Spleen (tissue), 11 donors: Measurements from ENCODE around the gene RGL1. TPM values are rescaled to one million over a fixed set of nuclear protein-coding genes. Genes with fewer than 3 reads are reported as not detected.
A peak's percentile ranks its signal among the peaks of the same experiment; 100 is the strongest.

Experiments used
- DNase-seq: peaks from one replicate; pipeline ENCODE4 v3.0.0-alpha.2; 2020
- H3K27ac ChIP-seq, 8 donors: fragments of 200-600 bp; sonication (generic) in 7 of 8; 1 replicate in 4 of 8; 2 replicates in 4 of 8; pipeline versions ENCODE4 v1.5.0 to v1.8.0; 2016 to 2021; ENCODE audit warnings: inconsistent platforms in 4 of 8, mild to moderate bottlenecking in 4 of 8, moderate library complexity in 1 of 8
- H3K27me3 ChIP-seq, 7 donors: fragments of 200-600 bp; sonication (generic) in 6 of 7; replicated peaks in 1 of 7; 1 replicate in 4 of 7; 2 replicates in 3 of 7; pipeline versions ENCODE4 v1.5.0 to v1.8.0; 2016 to 2021; ENCODE audit warnings: inconsistent platforms in 3 of 7, mild to moderate bottlenecking in 1 of 7
- H3K36me3 ChIP-seq, 6 donors: fragments of 200-600 bp; sonication (generic) in 5 of 6; 1 replicate in 4 of 6; 2 replicates in 2 of 6; pipeline versions ENCODE4 v1.5.0 to v1.8.0; 2016 to 2021; ENCODE audit warnings: inconsistent platforms in 2 of 6
- H3K4me1 ChIP-seq, 6 donors: fragments of 200-600 bp; sonication (generic) in 5 of 6; 1 replicate in 3 of 6; 2 replicates in 3 of 6; pipeline versions ENCODE4 v1.5.0 to v1.8.0; 2016 to 2021; ENCODE audit warnings: inconsistent platforms in 3 of 6
- H3K4me3 ChIP-seq, 8 donors: fragments of 200-600 bp; sonication (generic) in 7 of 8; 1 replicate in 4 of 8; 2 replicates in 4 of 8; pipeline versions ENCODE4 v1.5.0 to v1.8.0; 2016 to 2021; ENCODE audit warnings: inconsistent platforms in 4 of 8, mild to moderate bottlenecking in 4 of 8, moderate library complexity in 2 of 8
- H3K9me3 ChIP-seq, 8 donors: fragments of 200-600 bp; sonication (generic) in 7 of 8; 1 replicate in 4 of 8; 2 replicates in 4 of 8; pipeline versions ENCODE4 v1.5.0 to v1.8.0; 2016 to 2021; ENCODE audit warnings: inconsistent platforms in 4 of 8
- POLR2A ChIP-seq, 3 donors: fragments of 450-650 bp; IDR thresholded peaks; one replicate each; pipeline ENCODE4 v1.5.1; 2017; ENCODE audit warnings: antibody characterized with exemption in 3 of 3, mild to moderate bottlenecking in 1 of 3
- POLR2AphosphoS5 ChIP-seq, 3 donors: sonication (generic); formaldehyde crosslinking; IDR thresholded peaks; one replicate each; pipeline ENCODE4 v1.5.1; 2017; ENCODE audit warnings: antibody characterized with exemption in 3 of 3
- WGBS, 5 donors: extraction: QIAGEN DNeasy Blood & Tissue Kit in 3 of 5; methylation state at CpG; one replicate each; pipeline versions ENCODE4 v1.1.5 to v1.1.7; 2013 to 2018; 5-methylcytosine and 5-hydroxymethylcytosine counted together
- intact Hi-C: fragments of 100-400 bp; cut with DNase I; formaldehyde crosslinking; loops from one replicate; pipeline ENCODE4 v1.15.0; 2023; ENCODE audit warnings: low total_unique reads
- polyA plus RNA-seq, 3 donors: library from polyadenylated mRNA; stranded (reverse); fragments of 200-250 nt; gene quantifications; one replicate each; pipeline ENCODE4 v1.2.1, GENCODE V29; 2013
- total RNA-seq, 7 donors: library from RNA; depleted of rRNA in 3 of 7; stranded (reverse); fragments of >200 nt in 3 of 7; fragmentation: NEBNext Ultra II Directional in 4 of 7; extraction: Animal tissue kit (Norgen Biotek cat#: 25700) in 4 of 7; gene quantifications; one replicate each; pipeline versions ENCODE4 v1.1.0 to v1.2.1, GENCODE V29; 2016 to 2021
- TF ChIP-seq, protein P1 (sequence below), 11 experiments: fragments of 200-600 bp in 7 of 11; fragments of 450-650 bp in 4 of 11; sonication (generic) in 4 of 11; IDR thresholded peaks in 8 of 11; conservative IDR thresholded peaks in 3 of 11; 1 replicate in 7 of 11; 2 replicates in 4 of 11; pipeline versions ENCODE4 v1.4.0 to v1.8.0; 2016 to 2021; ENCODE audit warnings: antibody characterized with exemption in 11 of 11, inconsistent platforms in 4 of 11, mild to moderate bottlenecking in 1 of 11
- donor health status: healthy with polysubstance abuse.
- donor health status: DM: no; HTN: no; CAD: no; lungs with moderate emphysema.
- donor health status: DM: no; HTN: no; CAD: no.
- donor health status: Bipolar disorder and iron deficiency.
- donor health status: healthy.
- donor health status: DM: no; HTN: no; CAD: no.
- donor health status: DM: yes; HTN: yes; CAD: no.

RGL1 gene
- total and polyA plus RNA-seq, 10 donors = 14.3 to 126 (median 71.4) TPM

DNA sequence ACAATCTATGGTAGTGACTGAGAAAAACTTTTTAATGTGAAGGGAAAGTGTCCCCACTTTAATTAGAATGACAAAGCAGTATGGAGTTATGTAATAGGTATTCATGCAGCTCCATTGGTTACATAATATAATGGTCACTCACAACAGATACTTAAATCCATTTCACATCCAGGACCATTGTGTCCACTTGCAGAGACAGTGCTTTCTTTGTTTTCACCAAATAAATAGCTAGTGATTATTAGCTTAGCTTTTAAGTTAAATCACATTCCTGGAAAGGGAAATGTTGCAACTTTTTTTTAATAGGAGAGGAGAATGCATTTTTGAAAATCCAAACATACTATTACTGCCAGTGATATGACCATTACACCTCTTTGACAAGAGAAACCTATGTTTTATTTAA is 22.9 kb downstream of the RGL1 start:
- no peaks in the 10 kb centered on the region for H3K9me3 ChIP-seq
- intact Hi-C loops = no loop called here
- no peaks in the 10 kb centered on the region for H3K27me3 ChIP-seq
- TF ChIP-seq, protein P1, sequence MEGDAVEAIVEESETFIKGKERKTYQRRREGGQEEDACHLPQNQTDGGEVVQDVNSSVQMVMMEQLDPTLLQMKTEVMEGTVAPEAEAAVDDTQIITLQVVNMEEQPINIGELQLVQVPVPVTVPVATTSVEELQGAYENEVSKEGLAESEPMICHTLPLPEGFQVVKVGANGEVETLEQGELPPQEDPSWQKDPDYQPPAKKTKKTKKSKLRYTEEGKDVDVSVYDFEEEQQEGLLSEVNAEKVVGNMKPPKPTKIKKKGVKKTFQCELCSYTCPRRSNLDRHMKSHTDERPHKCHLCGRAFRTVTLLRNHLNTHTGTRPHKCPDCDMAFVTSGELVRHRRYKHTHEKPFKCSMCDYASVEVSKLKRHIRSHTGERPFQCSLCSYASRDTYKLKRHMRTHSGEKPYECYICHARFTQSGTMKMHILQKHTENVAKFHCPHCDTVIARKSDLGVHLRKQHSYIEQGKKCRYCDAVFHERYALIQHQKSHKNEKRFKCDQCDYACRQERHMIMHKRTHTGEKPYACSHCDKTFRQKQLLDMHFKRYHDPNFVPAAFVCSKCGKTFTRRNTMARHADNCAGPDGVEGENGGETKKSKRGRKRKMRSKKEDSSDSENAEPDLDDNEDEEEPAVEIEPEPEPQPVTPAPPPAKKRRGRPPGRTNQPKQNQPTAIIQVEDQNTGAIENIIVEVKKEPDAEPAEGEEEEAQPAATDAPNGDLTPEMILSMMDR (IDR thresholded peaks at IDR 0.05 in 8 of 11, conservative IDR thresholded peaks at IDR 0.05 in 3 of 11) = no peak
- TF ChIP-seq POLR2A (IDR thresholded peaks at IDR 0.05) (no peak), POLR2AphosphoS5 (IDR thresholded peaks at IDR 0.05) (no peak)
- H3K36me3 ChIP-seq = no peaks in the 10 kb centered on the region
- no peak overlapping the region for H3K4me3 ChIP-seq
- peaks cover 0 to 42% (median 5%) of the 10 kb centered on the region in 6 donors for H3K4me1 ChIP-seq
- peak overlapping the region in 3 of 8 donors; percentile 7 to 26 (median 8) for H3K27ac ChIP-seq
- no peak for DNase-seq

GRCh38 chr1:183830389-183830788 is 25.5 kb downstream of the RGL1 start:
- WGBS, 5 donors = 71 to 86% (median 81%) methylated on average over 1 of the region's 1 CpG
- no peak overlapping the region for H3K27ac ChIP-seq
- H3K9me3 ChIP-seq = no peaks in the 10 kb centered on the region
- intact Hi-C loops = no loop called here
- no peak for DNase-seq
- H3K27me3 ChIP-seq = no peaks in the 10 kb centered on the region
- no peak overlapping the region for H3K4me3 ChIP-seq
- TF ChIP-seq POLR2AphosphoS5 (IDR thresholded peaks at IDR 0.05) (no peak), POLR2A (IDR thresholded peaks at IDR 0.05) (no peak)
- TF ChIP-seq, protein P1 (IDR thresholded peaks at IDR 0.05 in 8 of 11, conservative IDR thresholded peaks at IDR 0.05 in 3 of 11) = no peak
- no peaks in the 10 kb centered on the region for H3K36me3 ChIP-seq
- H3K4me1 ChIP-seq = peaks cover 0 to 49% (median 10%) of the 10 kb centered on the region in 6 donors

- Histone ChIP-seq H3K9me3 (no peaks in the 10 kb centered on the region), H3K36me3 (no peaks in the 10 kb centered on the region), H3K27me3 (no peaks in the 10 kb centered on the region), H3K27ac (peak overlapping the region in 1 of 8 donors; percentile 20), H3K4me3 (no peak overlapping the region), H3K4me1 (peaks cover 0 to 43% (median 10%) of the 10 kb centered on the region in 6 donors)
- TF ChIP-seq, protein P1 (IDR thresholded peaks at IDR 0.05 in 8 of 11, conservative IDR thresholded peaks at IDR 0.05 in 3 of 11) = no peak
- no peak for TF ChIP-seq POLR2A (IDR thresholded peaks at IDR 0.05)
- TF ChIP-seq POLR2AphosphoS5 (IDR thresholded peaks at IDR 0.05) = no peak
- DNase-seq = no peak
- intact Hi-C loops = no loop called here
Measured at GRCh38 chr1:183831311-183831710, 26.4 kb downstream of the RGL1 start.

DNA sequence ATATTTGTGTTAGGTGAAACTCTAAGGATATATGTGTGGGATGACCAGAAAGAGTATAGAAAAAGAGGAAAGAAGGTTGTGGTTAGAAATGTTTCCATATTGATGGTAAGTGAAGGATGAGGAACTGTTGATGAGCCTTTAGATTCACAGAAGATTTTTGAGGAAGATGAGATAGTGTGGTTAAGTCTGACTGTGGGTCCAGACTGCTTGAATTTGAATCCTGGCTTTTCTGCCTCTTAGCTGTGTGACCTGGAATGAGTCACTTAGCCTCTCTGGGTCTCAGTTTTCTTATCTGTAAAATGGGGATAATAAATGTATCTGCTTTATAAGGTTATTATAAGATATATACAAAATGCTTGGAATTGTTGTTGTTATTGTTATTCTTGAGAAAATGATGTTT is 27.5 kb downstream of the RGL1 start:
- Histone ChIP-seq H3K9me3 (no peaks in the 10 kb centered on the region), H3K4me3 (no peak overlapping the region), H3K4me1 (peaks cover 0 to 38% (median 14%) of the 10 kb centered on the region in 6 donors), H3K27me3 (no peaks in the 10 kb centered on the region), H3K27ac (no peak overlapping the region), H3K36me3 (no peaks in the 10 kb centered on the region)
- intact Hi-C loops = no loop called here
- no peak for DNase-seq
- TF ChIP-seq POLR2AphosphoS5 (IDR thresholded peaks at IDR 0.05) (no peak), POLR2A (IDR thresholded peaks at IDR 0.05) (no peak)
- TF ChIP-seq, protein P1 (IDR thresholded peaks at IDR 0.05 in 8 of 11, conservative IDR thresholded peaks at IDR 0.05 in 3 of 11) = no peak
